Stimulated activated CD4-positive, alpha-beta T cell treated with anti-CD3 and anti-CD28 coated beads, Interleukin-4, amount 100 ng/mL, for 4 hours (primary cell): ENCODE measurements around the gene ZNF740.

Experiments
- DNase-seq, 2 experiments: peaks; one replicate each; pipeline ENCODE4 v3.0.0-alpha.2; 2020

Gene ZNF740

GRCh38 chr12:53214687-53215455, 34.3 kb downstream of the ZNF740 start:
- no peak for DNase-seq

- no peak for DNase-seq
These were observed 35.0 kb downstream of the ZNF740 start for GRCh38 chr12:53215497-53215896.

- DNase-seq: peak; percentile 36
These were observed 36.8 kb downstream of the ZNF740 start for GRCh38 chr12:53217051-53217930.

GRCh38 chr12:53217931-53218307, 37.4 kb downstream of the ZNF740 start:
- no peak for DNase-seq

- no peak for DNase-seq
These were observed 38.2 kb downstream of the ZNF740 start for GRCh38 chr12:53218551-53219291.

GRCh38 chr12:53219292-53219955, 38.9 kb downstream of the ZNF740 start:
- DNase-seq: peak; percentile 71 to 77

GRCh38 chr12:53219956-53220693, 39.6 kb downstream of the ZNF740 start:
- peak; percentile 70 to 72 for DNase-seq

GRCh38 chr12:53220694-53221202, 40.2 kb downstream of the ZNF740 start:
- DNase-seq: peak; percentile 67 to 80

GRCh38 chr12:53221203-53222080, 40.9 kb downstream of the ZNF740 start:
- peak; percentile 29 to 52 for DNase-seq

GRCh38 chr12:53222170-53222721, 41.7 kb downstream of the ZNF740 start:
- DNase-seq: no peak

GRCh38 chr12:53222806-53223261, 42.3 kb downstream of the ZNF740 start:
- no peak for DNase-seq

GRCh38 chr12:53223389-53224060, 43.0 kb downstream of the ZNF740 start:
- DNase-seq: no peak

- no peak for DNase-seq
These were observed 43.8 kb downstream of the ZNF740 start for GRCh38 chr12:53224061-53224896.

- no peak for DNase-seq
These were observed 44.5 kb downstream of the ZNF740 start for GRCh38 chr12:53224897-53225634.

GRCh38 chr12:53225635-53226424, 45.3 kb downstream of the ZNF740 start:
- DNase-seq: no peak

GRCh38 chr12:53226815-53227214, 46.3 kb downstream of the ZNF740 start:
- DNase-seq: no peak

- DNase-seq: no peak
These were observed 46.8 kb downstream of the ZNF740 start for GRCh38 chr12:53227341-53227740.
